ENCODE data around the gene MEI1. TPM values are rescaled to one million over a fixed set of nuclear protein-coding genes. Genes with fewer than 3 reads are reported as not detected.

The MEI1 gene
- total RNA-seq, 1 donor from 2014 or later: 0.64 TPM

DNA sequence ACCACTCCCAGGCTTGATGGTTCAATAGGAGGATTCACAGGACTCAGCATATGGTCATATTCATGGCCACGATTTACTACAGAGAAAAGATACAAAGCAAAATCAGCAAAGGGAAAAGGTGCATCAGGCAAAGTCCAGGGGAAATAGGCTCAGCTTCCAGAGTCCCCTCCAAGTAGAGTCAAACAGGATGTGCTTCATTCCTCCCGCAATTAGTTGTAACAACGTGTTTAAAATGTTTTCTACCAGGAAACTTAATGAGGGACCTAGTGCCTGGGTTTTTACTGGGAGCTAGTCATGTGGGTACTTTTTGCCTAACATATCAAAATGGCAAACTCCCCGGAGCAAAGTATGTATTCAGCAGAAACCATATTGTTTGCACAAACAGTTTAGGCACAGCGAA is 118.7 kb downstream of the MEI1 start:
- Mint-ChIP-seq H3K27me3 (ENCODE audit: unreplicated experiment) (peaks cover 4% of the 10 kb centered on the region), H3K4me1 (ENCODE audit: low read depth, unreplicated experiment) (peaks cover 21% of the 10 kb centered on the region), H3K9me3 (ENCODE audit: unreplicated experiment) (peaks cover 7% of the 10 kb centered on the region), H3K36me3 (ENCODE audit: unreplicated experiment) (no peaks in the 10 kb centered on the region), H3K4me3 (ENCODE audit: unreplicated experiment) (no peak overlapping the region), H3K27ac (ENCODE audit: unreplicated experiment) (no peak overlapping the region)
- DNase-seq: no peak
- TF ChIP-seq, protein P1, sequence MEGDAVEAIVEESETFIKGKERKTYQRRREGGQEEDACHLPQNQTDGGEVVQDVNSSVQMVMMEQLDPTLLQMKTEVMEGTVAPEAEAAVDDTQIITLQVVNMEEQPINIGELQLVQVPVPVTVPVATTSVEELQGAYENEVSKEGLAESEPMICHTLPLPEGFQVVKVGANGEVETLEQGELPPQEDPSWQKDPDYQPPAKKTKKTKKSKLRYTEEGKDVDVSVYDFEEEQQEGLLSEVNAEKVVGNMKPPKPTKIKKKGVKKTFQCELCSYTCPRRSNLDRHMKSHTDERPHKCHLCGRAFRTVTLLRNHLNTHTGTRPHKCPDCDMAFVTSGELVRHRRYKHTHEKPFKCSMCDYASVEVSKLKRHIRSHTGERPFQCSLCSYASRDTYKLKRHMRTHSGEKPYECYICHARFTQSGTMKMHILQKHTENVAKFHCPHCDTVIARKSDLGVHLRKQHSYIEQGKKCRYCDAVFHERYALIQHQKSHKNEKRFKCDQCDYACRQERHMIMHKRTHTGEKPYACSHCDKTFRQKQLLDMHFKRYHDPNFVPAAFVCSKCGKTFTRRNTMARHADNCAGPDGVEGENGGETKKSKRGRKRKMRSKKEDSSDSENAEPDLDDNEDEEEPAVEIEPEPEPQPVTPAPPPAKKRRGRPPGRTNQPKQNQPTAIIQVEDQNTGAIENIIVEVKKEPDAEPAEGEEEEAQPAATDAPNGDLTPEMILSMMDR (IDR thresholded peaks at IDR 0.05; ENCODE audit: partially characterized antibody, unreplicated experiment): no peak

DNA sequence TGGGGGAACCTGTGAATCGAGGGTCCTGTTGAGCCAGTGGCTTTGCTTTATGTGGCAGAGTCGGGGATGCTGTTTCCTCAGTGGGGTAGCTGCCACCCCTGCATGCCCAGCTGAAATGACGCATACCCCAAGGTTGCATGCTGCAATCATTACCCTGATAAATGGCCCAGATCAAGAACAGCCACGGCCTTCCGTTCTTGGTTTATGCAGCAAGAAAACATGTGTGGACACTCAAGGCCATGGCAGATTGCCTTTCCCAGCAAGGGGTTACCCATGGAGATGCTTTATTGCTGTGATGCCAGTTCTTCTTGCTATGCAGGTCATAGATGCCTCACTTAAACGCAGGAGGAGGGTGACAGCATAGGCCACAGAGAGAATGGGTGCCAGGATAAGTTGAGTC is 119.3 kb downstream of the MEI1 start:
- no peak for DNase-seq
- TF ChIP-seq, protein P1 (IDR thresholded peaks at IDR 0.05; ENCODE audit: partially characterized antibody, unreplicated experiment): no peak
- Mint-ChIP-seq H3K4me3 (ENCODE audit: unreplicated experiment) (no peak overlapping the region), H3K4me1 (ENCODE audit: low read depth, unreplicated experiment) (peaks cover 21% of the 10 kb centered on the region), H3K9me3 (ENCODE audit: unreplicated experiment) (peaks cover 7% of the 10 kb centered on the region), H3K27ac (ENCODE audit: unreplicated experiment) (no peak overlapping the region), H3K36me3 (ENCODE audit: unreplicated experiment) (no peaks in the 10 kb centered on the region), H3K27me3 (ENCODE audit: unreplicated experiment) (peaks cover 4% of the 10 kb centered on the region)

DNA sequence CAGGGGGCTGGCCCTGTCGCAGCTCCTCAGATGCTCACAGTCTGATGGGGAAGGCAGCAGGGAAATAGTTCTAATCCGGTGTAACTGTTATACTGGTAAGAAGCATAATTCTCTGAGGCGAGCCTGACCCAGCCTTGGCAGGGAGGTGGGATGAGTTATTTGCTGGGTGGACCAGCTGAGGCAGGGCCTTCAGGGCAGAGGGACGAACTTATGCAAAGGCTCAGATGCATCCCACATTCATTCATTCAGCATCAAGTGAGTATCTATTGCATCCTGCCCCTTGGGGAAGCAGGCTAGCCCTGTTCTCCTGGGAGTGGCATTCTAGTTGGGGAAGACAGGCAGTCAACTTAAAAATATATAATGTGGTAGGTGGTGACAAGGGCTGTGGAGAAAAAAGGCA is 120.0 kb downstream of the MEI1 start:
- no peak for DNase-seq
- peaks cover 7% of the 10 kb centered on the region for H3K9me3 Mint-ChIP-seq (ENCODE audit: unreplicated experiment)
- peaks cover 4% of the 10 kb centered on the region for H3K27me3 Mint-ChIP-seq (ENCODE audit: unreplicated experiment)
- H3K27ac Mint-ChIP-seq (ENCODE audit: unreplicated experiment): no peak overlapping the region
- no peak overlapping the region for H3K4me3 Mint-ChIP-seq (ENCODE audit: unreplicated experiment)
- TF ChIP-seq, protein P1 (IDR thresholded peaks at IDR 0.05; ENCODE audit: partially characterized antibody, unreplicated experiment): no peak
- no peaks in the 10 kb centered on the region for H3K36me3 Mint-ChIP-seq (ENCODE audit: unreplicated experiment)
- peaks cover 25% of the 10 kb centered on the region for H3K4me1 Mint-ChIP-seq (ENCODE audit: low read depth, unreplicated experiment)

DNA sequence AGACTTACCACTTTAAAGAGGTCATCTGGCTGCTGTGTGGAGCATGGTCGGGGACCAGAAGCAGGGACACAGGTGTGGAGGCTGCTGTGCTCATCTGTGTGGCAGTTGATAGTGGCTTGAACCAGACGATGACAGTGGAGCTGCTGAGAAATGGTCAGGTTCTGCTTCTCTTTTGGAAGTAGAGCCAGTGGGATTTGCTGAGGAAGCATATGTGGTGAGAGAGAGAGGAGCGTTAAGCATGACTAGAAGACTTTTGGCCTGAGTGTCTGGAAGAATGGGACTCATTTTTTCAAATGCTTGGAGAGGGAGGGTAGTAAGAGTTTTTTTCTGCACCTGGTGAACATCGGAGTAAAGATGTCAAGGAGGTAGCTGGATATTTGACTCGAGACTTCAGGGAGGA is 121.1 kb downstream of the MEI1 start:
- Mint-ChIP-seq H3K27ac (ENCODE audit: unreplicated experiment) (peak overlapping the region; percentile 65), H3K4me3 (ENCODE audit: unreplicated experiment) (peak overlapping the region; percentile 18), H3K27me3 (ENCODE audit: unreplicated experiment) (peaks cover 4% of the 10 kb centered on the region), H3K4me1 (ENCODE audit: low read depth, unreplicated experiment) (peaks cover 26% of the 10 kb centered on the region), H3K9me3 (ENCODE audit: unreplicated experiment) (peaks cover 11% of the 10 kb centered on the region), H3K36me3 (ENCODE audit: unreplicated experiment) (no peaks in the 10 kb centered on the region)
- no peak for DNase-seq
- TF ChIP-seq, protein P1 (IDR thresholded peaks at IDR 0.05; ENCODE audit: partially characterized antibody, unreplicated experiment): no peak

DNA sequence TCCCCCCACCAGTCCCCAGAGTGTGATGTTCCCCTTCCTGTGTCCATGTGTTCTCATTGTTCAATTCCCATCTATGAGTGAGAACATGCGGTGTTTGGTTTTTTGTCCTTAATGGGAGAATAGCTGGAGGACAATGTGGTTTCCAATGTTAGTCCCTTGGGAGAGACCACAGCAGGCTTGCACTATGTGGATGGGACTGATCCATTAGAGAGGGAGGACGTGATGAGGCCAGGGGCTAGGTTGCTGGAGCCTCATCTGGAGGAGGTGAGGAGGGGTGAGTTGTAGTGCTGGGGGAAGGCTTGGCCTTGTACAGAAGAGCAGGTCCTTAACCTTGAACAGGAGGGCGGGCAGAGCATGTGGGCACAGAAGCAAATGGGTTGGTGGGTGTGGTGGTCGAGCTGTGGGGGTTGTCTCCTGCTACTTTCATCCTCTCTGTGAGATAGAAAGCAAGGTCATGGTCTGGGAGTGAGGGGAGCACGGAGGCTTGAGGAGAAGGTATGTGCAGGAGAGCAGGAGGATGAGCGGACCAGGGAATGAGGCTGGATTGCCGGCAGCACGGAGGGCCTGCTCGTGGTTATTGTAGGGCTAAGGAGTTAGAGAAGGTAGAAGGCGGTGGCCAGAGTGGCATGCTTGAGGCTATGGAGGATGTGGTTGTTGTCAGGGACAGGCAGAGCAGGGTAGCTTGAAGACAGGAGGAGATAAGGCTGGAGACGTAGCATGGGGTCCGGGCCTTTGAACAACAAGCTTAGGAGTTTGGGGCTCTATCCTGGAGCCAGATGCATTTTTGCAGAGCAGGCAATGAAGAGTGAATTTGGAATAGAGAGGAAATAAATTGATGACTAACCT is 122.4 kb downstream of the MEI1 start:
- Mint-ChIP-seq H3K4me3 (ENCODE audit: unreplicated experiment) (peak overlapping the region; percentile 40), H3K27ac (ENCODE audit: unreplicated experiment) (peak overlapping the region; percentile 84), H3K36me3 (ENCODE audit: unreplicated experiment) (no peaks in the 10 kb centered on the region), H3K27me3 (ENCODE audit: unreplicated experiment) (peaks cover 4% of the 10 kb centered on the region), H3K9me3 (ENCODE audit: unreplicated experiment) (peaks cover 11% of the 10 kb centered on the region), H3K4me1 (ENCODE audit: low read depth, unreplicated experiment) (peaks cover 28% of the 10 kb centered on the region)
- peak; percentile 34 for DNase-seq
- TF ChIP-seq, protein P1 (IDR thresholded peaks at IDR 0.05; ENCODE audit: partially characterized antibody, unreplicated experiment): no peak

All from glutamatergic neuron (in vitro differentiated cells).